Right renal cortex interstitium (tissue), 3 donors: ENCODE results near the gene GTF2IRD1. TPM values are rescaled to one million over a fixed set of nuclear protein-coding genes. Genes with fewer than 3 reads are reported as not detected.
"Not testable (repeated sequence)": the region's sequence is repeated elsewhere in the genome, so short reads cannot be mapped to it uniquely, and the experiment has no call there.

Source experiments
- DNase-seq, 3 donors: peaks; one replicate each; pipeline ENCODE4 v3.0.0-alpha.2; 2013; ENCODE audit warnings: low read depth in 3 of 3, low spot score in 2 of 3
- polyA plus RNA-seq, 3 donors: library from polyadenylated mRNA; unstranded; fragments of 120-200 nt; gene quantifications; one replicate each; pipeline ENCODE4 v1.2.1, GENCODE V29; 2013; ENCODE audit not compliant: insufficient read length in 3 of 3

Gene GTF2IRD1
- polyA plus RNA-seq, 3 donors: 51.3 to 58.4 (median 55.1) TPM

GRCh38 chr7:74489997-74490945 is 36.6 kb downstream of the GTF2IRD1 start:
- DNase-seq: no peak

GRCh38 chr7:74491490-74491889 is 37.8 kb downstream of the GTF2IRD1 start:
- not testable (repeated sequence) for DNase-seq

GRCh38 chr7:74493295-74493694 is 39.6 kb downstream of the GTF2IRD1 start:
- DNase-seq: no peak

GRCh38 chr7:74494076-74494548 is 40.4 kb downstream of the GTF2IRD1 start:
- DNase-seq: no peak

- DNase-seq: no peak
Observed at GRCh38 chr7:74495112-74496086, 41.7 kb downstream of the GTF2IRD1 start.

- no peak for DNase-seq
Observed at GRCh38 chr7:74496272-74496671, 42.6 kb downstream of the GTF2IRD1 start.

- not testable (repeated sequence) for DNase-seq
Observed at GRCh38 chr7:74496773-74497172, 43.1 kb downstream of the GTF2IRD1 start.

- no peak for DNase-seq
Observed at GRCh38 chr7:74498354-74498753, 44.6 kb downstream of the GTF2IRD1 start.

- no peak for DNase-seq
Observed at GRCh38 chr7:74498996-74499834, 45.5 kb downstream of the GTF2IRD1 start.

- no peak for DNase-seq
Observed at GRCh38 chr7:74499835-74500388, 46.2 kb downstream of the GTF2IRD1 start.

GRCh38 chr7:74501298-74501697 is 47.6 kb downstream of the GTF2IRD1 start:
- no peak for DNase-seq

- no peak for DNase-seq
Observed at GRCh38 chr7:74502216-74502891, 48.6 kb downstream of the GTF2IRD1 start.

GRCh38 chr7:74503061-74503460 is 49.4 kb downstream of the GTF2IRD1 start:
- DNase-seq: no peak

GRCh38 chr7:74503943-74504342 is 50.2 kb downstream of the GTF2IRD1 start:
- no peak for DNase-seq

GRCh38 chr7:74505471-74506324 is 52.0 kb downstream of the GTF2IRD1 start:
- no peak for DNase-seq

GRCh38 chr7:74506325-74506724 is 52.6 kb downstream of the GTF2IRD1 start:
- DNase-seq: no peak

GRCh38 chr7:74507538-74508319 is 54.0 kb downstream of the GTF2IRD1 start:
- DNase-seq: no peak

- not testable (repeated sequence) for DNase-seq
Observed at GRCh38 chr7:74509453-74509852, 55.7 kb downstream of the GTF2IRD1 start.
